GM13976 (cell line): ENCODE data around the gene SPPL2C.

Experiments
- DNase-seq: peaks from one replicate; pipeline ENCODE4 v3.0.0; 2012; ENCODE audit warnings: low spot score
- in situ Hi-C: fragments of 300-500 bp; cut with MboI; formaldehyde crosslinking; loops from one replicate; pipeline ENCODE4 v1.12.0; 2022; ENCODE audit warnings: low sequenced_read_pairs, mixed read lengths, inconsistent platforms; ENCODE audit not compliant: unreplicated experiment
- TF ChIP-seq, protein P1 (sequence below): IDR thresholded peaks from 2 replicates; pipeline ENCODE4 v1.5.1; 2012; ENCODE audit warnings: borderline replicate concordance, mild to moderate bottlenecking; ENCODE audit not compliant: insufficient read depth; ENCODE audit errors: extremely low read depth, missing control alignments, control extremely low read depth

The SPPL2C gene

DNA sequence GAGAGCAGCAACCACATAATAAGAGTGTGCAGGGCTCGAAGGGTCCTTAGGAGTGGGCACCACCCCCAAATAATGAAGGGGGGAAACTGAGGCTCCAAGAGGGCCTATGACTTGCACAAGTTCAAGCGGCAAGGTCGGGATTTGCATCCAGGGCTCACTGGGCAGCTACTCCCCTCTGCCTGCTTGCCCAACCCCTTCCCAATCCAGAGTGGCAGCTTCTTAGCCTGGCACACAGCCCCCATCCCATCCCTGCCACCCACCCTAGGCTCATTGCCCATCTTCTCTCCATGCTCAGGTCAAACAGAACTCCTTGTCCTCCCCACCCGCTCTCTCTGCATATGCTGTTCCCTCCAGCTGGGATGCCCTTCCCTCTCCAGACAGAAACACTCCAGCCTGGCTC is 2.4 kb downstream of the SPPL2C start:
- TF ChIP-seq, protein P1, sequence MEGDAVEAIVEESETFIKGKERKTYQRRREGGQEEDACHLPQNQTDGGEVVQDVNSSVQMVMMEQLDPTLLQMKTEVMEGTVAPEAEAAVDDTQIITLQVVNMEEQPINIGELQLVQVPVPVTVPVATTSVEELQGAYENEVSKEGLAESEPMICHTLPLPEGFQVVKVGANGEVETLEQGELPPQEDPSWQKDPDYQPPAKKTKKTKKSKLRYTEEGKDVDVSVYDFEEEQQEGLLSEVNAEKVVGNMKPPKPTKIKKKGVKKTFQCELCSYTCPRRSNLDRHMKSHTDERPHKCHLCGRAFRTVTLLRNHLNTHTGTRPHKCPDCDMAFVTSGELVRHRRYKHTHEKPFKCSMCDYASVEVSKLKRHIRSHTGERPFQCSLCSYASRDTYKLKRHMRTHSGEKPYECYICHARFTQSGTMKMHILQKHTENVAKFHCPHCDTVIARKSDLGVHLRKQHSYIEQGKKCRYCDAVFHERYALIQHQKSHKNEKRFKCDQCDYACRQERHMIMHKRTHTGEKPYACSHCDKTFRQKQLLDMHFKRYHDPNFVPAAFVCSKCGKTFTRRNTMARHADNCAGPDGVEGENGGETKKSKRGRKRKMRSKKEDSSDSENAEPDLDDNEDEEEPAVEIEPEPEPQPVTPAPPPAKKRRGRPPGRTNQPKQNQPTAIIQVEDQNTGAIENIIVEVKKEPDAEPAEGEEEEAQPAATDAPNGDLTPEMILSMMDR: no peak
- DNase-seq: no peak
- in situ Hi-C loops: loop anchor here (25.0 kb wide), 2 partner anchors 435 to 635 kb away; partner anchors contain the start of gene FMNL1

DNA sequence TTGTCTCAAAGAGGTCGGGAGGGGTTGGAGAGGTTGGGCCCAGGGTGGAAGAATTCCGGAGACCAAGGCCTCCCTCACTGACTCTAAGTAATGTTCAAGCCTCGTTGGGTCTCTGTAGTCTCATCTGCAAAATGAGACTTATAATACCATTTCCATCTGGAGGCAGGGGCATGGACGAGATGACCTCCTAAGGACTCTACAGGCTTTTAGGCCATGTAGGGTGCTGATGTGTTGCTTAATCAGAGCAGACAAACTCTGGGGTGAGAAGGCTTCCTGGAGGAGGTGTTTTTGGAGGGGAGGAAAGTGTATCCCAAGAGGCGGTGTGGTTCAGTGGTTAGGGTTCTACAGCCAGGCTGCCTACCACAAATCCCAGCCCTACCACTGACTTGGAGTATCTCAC is 3.1 kb downstream of the SPPL2C start:
- in situ Hi-C loops: loop anchor here (25.0 kb wide), 2 partner anchors 435 to 635 kb away; partner anchors contain the start of gene FMNL1
- no peak for DNase-seq
- TF ChIP-seq, protein P1: no peak

DNA sequence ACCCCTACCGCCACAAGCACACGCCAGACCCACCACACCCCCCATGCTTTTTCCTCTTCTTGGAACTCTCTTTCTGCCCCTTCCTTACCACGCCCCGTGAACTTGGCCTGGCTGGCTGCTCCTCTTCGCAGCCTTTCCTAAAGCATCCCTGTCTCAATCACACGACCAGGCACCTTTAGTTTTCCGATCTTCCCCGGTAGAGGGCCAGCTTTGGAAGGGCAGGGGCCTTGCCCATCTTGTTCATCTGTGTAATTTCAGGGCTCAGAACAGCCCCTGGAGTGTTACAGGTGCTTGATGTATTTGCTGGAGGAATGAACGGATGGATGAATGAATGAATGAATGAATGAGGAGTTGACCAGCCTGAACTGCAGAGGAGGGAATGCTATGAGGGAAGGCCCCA is 3.7 kb downstream of the SPPL2C start:
- in situ Hi-C loops: loop anchor here (25.0 kb wide), 2 partner anchors 436 to 636 kb away; partner anchors contain the start of gene FMNL1

DNA sequence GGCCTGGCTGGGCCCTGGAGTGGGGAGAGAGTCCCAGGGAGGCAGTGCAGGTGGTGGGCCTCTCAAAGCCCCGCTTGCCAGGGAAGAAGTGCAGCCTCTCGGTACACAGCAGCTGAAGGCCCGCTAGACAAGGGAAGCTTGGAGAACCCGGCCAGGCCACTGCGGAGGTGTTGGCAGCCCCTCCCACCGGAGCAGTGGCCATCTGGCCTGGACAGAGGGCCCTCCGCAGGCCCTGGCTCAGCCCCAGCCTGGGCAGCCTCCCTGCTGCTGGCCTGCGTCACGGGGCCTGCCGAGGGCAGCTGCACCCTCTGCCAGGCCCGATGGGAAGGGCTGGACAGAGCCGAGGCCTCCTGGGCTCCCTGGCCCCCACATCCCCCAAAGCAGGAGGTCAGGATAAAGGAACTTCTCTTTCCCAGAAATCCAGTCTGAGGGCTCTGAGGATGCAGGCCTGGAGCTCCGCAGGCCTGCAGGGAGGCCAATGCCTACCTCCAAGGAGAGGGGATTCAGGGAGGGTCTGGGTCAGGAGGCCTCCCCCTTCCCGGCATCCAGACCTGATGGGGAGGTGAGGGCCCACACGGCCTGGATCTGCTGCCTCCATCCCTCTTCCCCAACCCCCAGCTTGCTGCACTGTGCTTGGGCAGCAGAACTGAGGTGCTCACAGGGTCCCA is 4.3 kb downstream of the SPPL2C start:
- TF ChIP-seq, protein P1: no peak
- DNase-seq: no peak
- in situ Hi-C loops: loop anchor here (25.0 kb wide), 2 partner anchors 437 to 637 kb away; partner anchors contain the start of gene FMNL1

More for the DNA sequence above, 3.7 kb downstream of the SPPL2C start:
- DNase-seq: no peak
- TF ChIP-seq, protein P1: no peak

DNA sequence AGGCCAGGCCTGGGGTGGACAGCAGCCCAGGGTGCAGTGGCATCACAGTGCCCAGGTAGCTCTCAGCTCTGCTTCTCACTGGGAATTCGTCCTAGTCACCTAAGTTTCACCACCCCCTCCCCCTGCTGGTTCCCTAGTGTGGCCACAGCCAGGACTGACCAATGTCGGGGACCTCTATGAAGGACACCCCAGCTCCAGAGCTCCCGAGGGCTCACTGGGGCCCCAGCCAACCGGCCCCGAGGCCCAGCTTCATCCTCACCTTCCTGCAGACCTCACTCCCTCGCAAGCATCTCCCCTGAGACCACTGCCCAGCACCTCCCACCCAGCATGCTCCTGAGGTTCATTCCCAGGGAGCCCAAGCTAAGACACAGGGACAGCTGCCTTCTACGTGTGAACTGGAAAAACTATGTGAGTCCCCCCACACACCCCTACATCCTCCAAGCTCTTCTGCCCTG is 4.9 kb downstream of the SPPL2C start:
- in situ Hi-C loops: loop anchor here (25.0 kb wide), 2 partner anchors 437 to 637 kb away; partner anchors contain the start of gene FMNL1
- DNase-seq: no peak
- TF ChIP-seq, protein P1: no peak

DNA sequence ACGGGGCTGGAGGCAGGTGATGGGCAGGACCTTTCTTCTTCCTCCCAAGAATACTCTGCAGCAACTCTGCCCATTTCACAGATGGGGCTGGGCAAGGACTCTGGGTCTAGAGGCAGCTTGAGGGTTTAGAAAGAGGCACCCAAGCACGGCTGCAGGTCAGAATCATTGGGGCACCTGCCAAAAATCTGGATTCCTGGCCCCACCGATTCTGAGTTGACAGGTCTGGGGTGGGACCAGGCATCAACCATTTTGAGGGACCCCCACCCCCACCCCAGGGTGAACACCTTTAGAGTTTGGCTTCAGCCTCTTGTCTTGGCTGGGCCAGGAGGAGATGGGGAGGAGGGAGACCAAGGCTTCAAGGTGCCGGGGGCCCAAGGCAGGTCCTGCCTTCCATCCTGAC is 5.3 kb downstream of the SPPL2C start:
- TF ChIP-seq, protein P1: no peak
- in situ Hi-C loops: no loop called here
- no peak for DNase-seq
